ENCODE results near the gene UBE2I. TPM values are rescaled to one million over a fixed set of nuclear protein-coding genes. Genes with fewer than 3 reads are reported as not detected.
A peak's percentile ranks its signal among the peaks of the same experiment; 100 is the strongest.
"Not testable (repeated sequence)": the region's sequence is repeated elsewhere in the genome, so short reads cannot be mapped to it uniquely, and the experiment has no call there.

The UBE2I gene
- polyA plus RNA-seq, 2 of the 4 experiments (the other 2 are of a cell fraction), result 170 to 208 TPM

GRCh38 chr16:1271380-1271723 is 38.1 kb upstream of the UBE2I start:
- ATAC-seq (no peak), FAIRE-seq (no peak), DNase-seq (ENCODE audit: low read depth in 1 of 2, low spot score in 1 of 2) (no peak)
- WGBS (ENCODE audit: missing lambda C conversion rate), result 80% methylated on average over 12 of the region's 12 CpGs
- ChIA-PET POLR2A (interaction anchor here (0.6 kb wide), 1 partner anchor 24 kb away, joined by 3 read pairs; no protein-coding TSS in a partner anchor), CTCF (no interaction called here)
- peaks cover 5% of the 10 kb centered on the region; the same call in 1 of the 3 replicates for H3K4me1 ChIP-seq
- no peak for TF ChIP-seq NFE2L2 (conservative IDR thresholded peaks at IDR 0.05; ENCODE audit: low read length)
- TF ChIP-seq, protein P1, sequence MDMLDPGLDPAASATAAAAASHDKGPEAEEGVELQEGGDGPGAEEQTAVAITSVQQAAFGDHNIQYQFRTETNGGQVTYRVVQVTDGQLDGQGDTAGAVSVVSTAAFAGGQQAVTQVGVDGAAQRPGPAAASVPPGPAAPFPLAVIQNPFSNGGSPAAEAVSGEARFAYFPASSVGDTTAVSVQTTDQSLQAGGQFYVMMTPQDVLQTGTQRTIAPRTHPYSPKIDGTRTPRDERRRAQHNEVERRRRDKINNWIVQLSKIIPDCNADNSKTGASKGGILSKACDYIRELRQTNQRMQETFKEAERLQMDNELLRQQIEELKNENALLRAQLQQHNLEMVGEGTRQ (IDR thresholded peaks at IDR 0.05), result no peak
- no peak for TF ChIP-seq ESRRA (IDR thresholded peaks at IDR 0.05; ENCODE audit: borderline replicate concordance, low read length)
- TF ChIP-seq HOXB5 (CRISPR knock-in tag; IDR thresholded peaks at IDR 0.05), result no peak
- no peak for TF ChIP-seq HEYL (CRISPR knock-in tag; IDR thresholded peaks at IDR 0.05)
- TF ChIP-seq POLR2A (IDR thresholded peaks at IDR 0.05; ENCODE audit: low read length), result no peak
- TF ChIP-seq, protein P2, sequence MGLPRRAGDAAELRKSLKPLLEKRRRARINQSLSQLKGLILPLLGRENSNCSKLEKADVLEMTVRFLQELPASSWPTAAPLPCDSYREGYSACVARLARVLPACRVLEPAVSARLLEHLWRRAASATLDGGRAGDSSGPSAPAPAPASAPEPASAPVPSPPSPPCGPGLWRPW (IDR thresholded peaks at IDR 0.05), result no peak
- no peak for TF ChIP-seq RARB (CRISPR knock-in tag; IDR thresholded peaks at IDR 0.05)
- H3K27ac ChIP-seq, result no peak overlapping the region
- H3K4me3 ChIP-seq, result no peak overlapping the region
- no peaks in the 10 kb centered on the region for H3K9me3 ChIP-seq
- no peak overlapping the region for H3K4me2 ChIP-seq

DNA sequence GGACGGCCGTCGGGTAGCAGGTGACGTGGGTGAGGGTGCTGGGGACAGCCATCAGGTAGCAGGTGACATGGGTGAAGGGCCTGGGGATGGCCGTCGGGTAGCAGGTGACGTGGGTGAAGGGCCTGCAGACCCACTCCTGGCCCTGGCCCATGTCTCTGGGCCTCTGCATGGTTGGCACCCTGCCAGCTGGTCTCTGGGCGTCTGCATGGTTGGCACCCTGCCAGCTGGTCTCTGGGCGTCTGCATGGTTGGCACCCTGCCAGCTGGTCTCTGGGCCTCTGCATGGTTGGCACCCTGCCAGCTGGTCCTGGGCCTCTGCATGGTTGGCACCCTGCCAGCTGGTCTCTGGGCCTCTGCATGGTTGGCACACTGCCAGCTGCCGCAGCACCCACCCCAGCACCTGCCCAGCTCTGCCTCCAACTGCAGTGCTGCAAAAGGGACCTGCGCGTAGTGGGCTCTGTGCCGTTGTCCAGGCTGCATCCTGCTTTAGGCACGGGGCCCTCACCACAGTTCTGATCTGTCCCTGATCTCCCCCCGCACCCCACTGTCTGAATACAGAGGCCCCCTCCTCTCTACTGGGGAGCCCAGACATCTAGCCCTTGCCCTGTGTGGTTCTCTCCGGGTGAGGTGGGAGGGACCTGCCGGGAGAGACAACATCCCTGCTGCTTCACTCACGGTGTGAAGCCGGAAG is 37.6 kb upstream of the UBE2I start:
- FAIRE-seq; CTCF ChIA-PET; H3K4me2 ChIP-seq; DNase-seq (ENCODE audit: low read depth in 1 of 2, low spot score in 1 of 2); H3K4me1 ChIP-seq; H3K9me3 ChIP-seq; H3K27ac ChIP-seq; H3K4me3 ChIP-seq: not testable (repeated sequence)
- POLR2A ChIA-PET, result interaction anchor here (0.6 kb wide), 1 partner anchor 23 kb away, joined by 3 read pairs; no protein-coding TSS in a partner anchor
- peak in 1 of 2 experiments; percentile 52; a peak in 3 of 6 replicates for ATAC-seq
- WGBS (ENCODE audit: missing lambda C conversion rate), result 52% methylated on average over 15 of the region's 19 CpGs

DNA sequence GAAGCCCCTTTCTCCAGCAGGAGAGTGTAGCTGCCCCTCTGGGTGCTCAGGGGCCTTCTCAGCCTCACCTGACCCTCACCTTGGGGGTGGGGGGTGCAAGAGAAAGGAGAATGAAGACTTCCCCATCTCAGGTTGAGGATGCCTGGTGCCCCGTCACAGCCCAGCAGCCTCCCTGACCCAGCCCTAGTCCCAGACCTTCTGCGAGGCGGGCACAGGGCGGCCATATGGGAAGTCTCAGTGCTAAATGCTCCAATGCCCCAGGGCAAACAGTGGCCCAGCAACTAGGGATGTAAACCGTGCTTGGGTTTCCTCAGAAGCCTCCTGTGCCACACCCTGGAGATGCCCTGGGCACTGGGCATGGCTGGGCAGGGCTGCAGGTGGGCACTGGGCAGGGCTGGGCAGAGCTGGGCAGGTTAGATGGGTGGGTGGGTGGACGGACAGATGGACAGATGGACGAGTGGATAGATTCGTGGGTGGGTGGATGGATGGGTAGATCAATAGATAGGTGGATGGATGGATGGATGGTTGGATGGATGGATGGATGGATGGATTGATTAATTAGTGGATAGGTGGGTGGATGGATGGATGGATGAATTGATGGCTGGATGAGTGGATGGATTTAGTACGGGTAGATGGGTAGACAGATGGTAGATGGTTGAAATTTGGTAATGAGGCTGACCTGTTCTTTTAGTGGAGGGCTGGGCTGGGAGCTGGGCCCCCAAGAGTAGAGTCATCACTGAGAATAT is 36.8 kb upstream of the UBE2I start:
- ChIA-PET CTCF (no interaction called here), POLR2A (no interaction called here)
- TF ChIP-seq EHMT2 (IDR thresholded peaks at IDR 0.05; ENCODE audit: low read depth), result no peak
- TF ChIP-seq NPAS2 (CRISPR knock-in tag; IDR thresholded peaks at IDR 0.05; ENCODE audit: borderline replicate concordance), result no peak
- Histone ChIP-seq H3K4me3 (no peak overlapping the region), H3K4me2 (no peak overlapping the region), H3K9me3 (no peaks in the 10 kb centered on the region), H3K27ac (no peak overlapping the region), H3K4me1 (peaks cover 5% of the 10 kb centered on the region; the same call in 1 of the 3 replicates)
- peak in 1 of 2 experiments; percentile 33; a peak in 3 of 6 replicates for ATAC-seq
- DNase-seq (ENCODE audit: low read depth in 1 of 2, low spot score in 1 of 2), result no peak
- WGBS (ENCODE audit: missing lambda C conversion rate), result 36% methylated on average over 5 of the region's 9 CpGs
- FAIRE-seq, result no peak

DNA sequence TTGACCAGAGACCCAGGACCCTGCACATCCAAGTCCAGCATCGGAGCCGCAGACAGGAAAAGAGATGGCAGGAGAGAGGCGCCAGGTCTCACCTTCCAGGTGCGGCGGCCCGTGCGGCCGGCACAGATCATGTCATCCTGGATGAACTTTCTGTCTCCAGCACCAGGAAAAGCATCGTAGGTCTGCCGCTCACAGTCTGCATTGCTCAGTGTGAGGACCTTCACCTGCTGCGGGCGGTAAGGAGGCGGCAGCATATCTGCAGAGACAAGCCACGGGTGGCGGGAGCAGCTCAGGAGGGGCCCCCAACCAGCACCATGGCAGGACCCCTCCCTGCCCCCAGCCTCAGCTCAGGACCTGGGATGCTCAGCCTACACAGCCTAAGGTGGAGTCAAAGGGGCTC is 35.6 kb upstream of the UBE2I start:
- Histone ChIP-seq H3K9me3 (no peaks in the 10 kb centered on the region), H3K4me2 (no peak overlapping the region), H3K27ac (no peak overlapping the region), H3K4me3 (no peak overlapping the region), H3K4me1 (peaks cover 5% of the 10 kb centered on the region; the same call in 1 of the 3 replicates)
- ChIA-PET CTCF (interaction anchor here (0.8 kb wide), 1 partner anchor 13 kb away, joined by 3 read pairs; no protein-coding TSS in a partner anchor), POLR2A (no interaction called here)
- no peak for FAIRE-seq
- no peak for ATAC-seq
- 77% methylated on average over 14 of the region's 15 CpGs for WGBS (ENCODE audit: missing lambda C conversion rate)
- no peak for DNase-seq (ENCODE audit: low read depth in 1 of 2, low spot score in 1 of 2)
- TF ChIP-seq E2F6 (IDR thresholded peaks at IDR 0.05; ENCODE audit: borderline replicate concordance, low read depth) (no peak), ZNF302 (CRISPR knock-in tag; IDR thresholded peaks at IDR 0.05) (no peak), NR3C1 (IDR thresholded peaks at IDR 0.05) (no peak), FOSL2 (IDR thresholded peaks at IDR 0.05) (no peak), FOSL2 (CRISPR knock-in tag; IDR thresholded peaks at IDR 0.05) (no peak), HOXB13 (CRISPR knock-in tag; IDR thresholded peaks at IDR 0.05; ENCODE audit: low read depth) (no peak), ELK1 (IDR thresholded peaks at IDR 0.05; ENCODE audit: low read depth, low read length) (no peak), NFE2L2 (conservative IDR thresholded peaks at IDR 0.05; ENCODE audit: low read length) (no peak), CHD2 (IDR thresholded peaks at IDR 0.05; ENCODE audit: low read length, partially characterized antibody) (no peak), MAZ (IDR thresholded peaks at IDR 0.05; ENCODE audit: borderline replicate concordance, low read depth, low read length) (no peak)
